ENCODE results near the gene WIPF2.
A peak's percentile ranks its signal among the peaks of the same experiment; 100 is the strongest.
"Not testable (repeated sequence)": the region's sequence is repeated elsewhere in the genome, so short reads cannot be mapped to it uniquely, and the experiment has no call there.

WIPF2 gene

DNA sequence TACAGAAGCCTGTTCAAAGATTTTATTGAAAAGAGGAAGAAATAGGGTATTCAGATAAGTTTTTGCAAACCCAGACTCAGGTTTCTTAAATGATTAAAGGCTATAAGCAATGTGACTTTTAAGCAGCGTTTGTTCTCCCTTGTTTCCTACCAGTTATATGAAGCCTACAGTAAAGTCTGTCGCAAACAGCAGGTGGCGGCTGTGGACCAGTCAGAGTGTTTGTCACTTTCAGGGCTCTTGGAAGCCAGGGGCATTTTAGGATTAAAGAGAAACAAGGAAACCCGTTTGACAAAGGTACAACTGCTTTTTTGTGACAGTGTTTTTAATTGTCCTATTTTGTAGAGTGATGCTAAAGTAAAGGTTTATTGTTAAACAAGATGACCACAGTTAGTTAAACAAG, 82.2 kb downstream of the WIPF2 start:
- no peak overlapping the region for H3K4me3 ChIP-seq (ENCODE audit: low read depth, low read length)
- TF ChIP-seq, protein P1, sequence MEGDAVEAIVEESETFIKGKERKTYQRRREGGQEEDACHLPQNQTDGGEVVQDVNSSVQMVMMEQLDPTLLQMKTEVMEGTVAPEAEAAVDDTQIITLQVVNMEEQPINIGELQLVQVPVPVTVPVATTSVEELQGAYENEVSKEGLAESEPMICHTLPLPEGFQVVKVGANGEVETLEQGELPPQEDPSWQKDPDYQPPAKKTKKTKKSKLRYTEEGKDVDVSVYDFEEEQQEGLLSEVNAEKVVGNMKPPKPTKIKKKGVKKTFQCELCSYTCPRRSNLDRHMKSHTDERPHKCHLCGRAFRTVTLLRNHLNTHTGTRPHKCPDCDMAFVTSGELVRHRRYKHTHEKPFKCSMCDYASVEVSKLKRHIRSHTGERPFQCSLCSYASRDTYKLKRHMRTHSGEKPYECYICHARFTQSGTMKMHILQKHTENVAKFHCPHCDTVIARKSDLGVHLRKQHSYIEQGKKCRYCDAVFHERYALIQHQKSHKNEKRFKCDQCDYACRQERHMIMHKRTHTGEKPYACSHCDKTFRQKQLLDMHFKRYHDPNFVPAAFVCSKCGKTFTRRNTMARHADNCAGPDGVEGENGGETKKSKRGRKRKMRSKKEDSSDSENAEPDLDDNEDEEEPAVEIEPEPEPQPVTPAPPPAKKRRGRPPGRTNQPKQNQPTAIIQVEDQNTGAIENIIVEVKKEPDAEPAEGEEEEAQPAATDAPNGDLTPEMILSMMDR (IDR thresholded peaks at IDR 0.05; ENCODE audit: low read depth, low read length) = no peak
- TF ChIP-seq POLR2A (IDR thresholded peaks at IDR 0.05; ENCODE audit: extremely low read depth, insufficient read length) (no peak), MYC (IDR thresholded peaks at IDR 0.05; ENCODE audit: low read depth, low read length) (no peak)
- TF ChIP-seq, protein P2, sequence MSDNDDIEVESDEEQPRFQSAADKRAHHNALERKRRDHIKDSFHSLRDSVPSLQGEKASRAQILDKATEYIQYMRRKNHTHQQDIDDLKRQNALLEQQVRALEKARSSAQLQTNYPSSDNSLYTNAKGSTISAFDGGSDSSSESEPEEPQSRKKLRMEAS (IDR thresholded peaks at IDR 0.05; ENCODE audit: low read depth, low read length) = no peak
- DNase-seq (ENCODE audit: low read depth) = peak; percentile 45

DNA sequence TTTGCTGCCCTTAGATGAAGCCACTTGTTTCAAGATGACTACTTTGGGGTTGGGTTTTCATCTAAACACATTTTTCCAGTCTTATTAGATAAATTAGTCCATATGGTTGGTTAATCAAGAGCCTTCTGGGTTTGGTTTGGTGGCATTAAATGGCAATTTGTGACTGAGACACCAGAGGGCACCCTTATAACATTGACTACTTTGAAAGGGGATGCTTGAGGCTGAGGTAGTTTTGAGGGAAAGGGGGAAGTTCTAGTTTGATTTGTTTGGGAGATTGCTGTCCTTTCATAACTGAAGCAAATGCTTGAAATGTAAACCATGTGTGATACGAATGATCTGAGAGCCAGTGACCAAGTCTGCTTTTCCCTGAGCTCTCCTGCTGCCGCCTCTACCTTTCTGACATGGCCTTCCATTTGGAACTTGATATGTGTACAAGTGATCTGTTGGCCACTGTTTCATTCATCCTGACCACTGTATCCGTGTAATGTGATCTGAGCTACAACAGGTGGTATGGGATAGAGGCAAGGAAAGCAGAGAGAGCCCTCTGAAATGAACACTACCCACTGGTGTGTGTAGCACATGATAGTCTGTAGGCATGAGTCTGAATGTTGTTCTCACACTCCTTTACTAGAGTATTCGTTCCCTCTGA, 84.0 kb downstream of the WIPF2 start:
- DNase-seq (ENCODE audit: low read depth) = peak; percentile 80
- no peak overlapping the region for H3K4me3 ChIP-seq (ENCODE audit: low read depth, low read length)
- TF ChIP-seq, protein P1 (IDR thresholded peaks at IDR 0.05; ENCODE audit: low read depth, low read length) = peak; percentile 57
- TF ChIP-seq, protein P2 (IDR thresholded peaks at IDR 0.05; ENCODE audit: low read depth, low read length) = no peak

DNA sequence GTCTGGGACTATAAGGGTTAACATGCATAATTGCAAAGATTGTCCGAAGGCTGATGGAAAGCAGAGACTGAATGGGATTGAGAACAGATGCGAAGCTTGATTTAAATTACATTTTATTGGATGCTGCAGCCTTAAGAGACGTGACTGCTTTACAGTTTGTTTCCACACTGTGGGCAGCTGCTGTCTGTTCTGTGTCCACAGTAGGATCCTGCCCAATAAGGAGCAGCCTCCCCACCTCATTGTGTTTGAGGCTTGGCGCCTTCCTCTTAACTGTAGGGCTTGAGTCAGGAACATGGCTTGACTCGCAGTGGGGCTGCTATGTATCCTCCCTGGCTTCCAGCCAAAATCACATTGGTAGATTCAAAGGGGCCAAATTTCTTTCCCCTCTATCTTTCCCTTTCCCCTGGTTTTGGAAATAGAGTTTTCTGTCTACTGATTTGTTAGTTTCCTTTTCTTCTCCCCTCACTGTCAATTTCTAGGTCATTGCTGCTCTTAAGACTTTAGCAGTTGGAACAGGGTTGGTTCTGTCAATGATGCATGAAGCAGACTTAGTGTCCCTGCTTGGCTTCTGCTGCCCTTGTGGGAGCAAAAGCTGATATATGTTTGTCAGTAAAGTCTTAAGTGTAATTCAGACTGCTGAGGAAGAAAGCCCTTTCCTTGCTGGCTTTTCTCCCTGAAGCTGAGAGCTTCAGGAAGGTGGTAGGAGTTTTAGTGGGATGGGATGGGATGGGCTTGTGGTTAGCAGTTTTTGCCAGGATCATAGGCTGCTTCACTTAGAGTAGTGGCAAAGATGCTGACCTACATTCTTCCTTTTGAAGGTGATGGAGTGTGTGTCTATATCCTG, 84.8 kb downstream of the WIPF2 start:
- no peak for DNase-seq (ENCODE audit: low read depth)
- H3K4me3 ChIP-seq (ENCODE audit: low read depth, low read length) = no peak overlapping the region
- TF ChIP-seq, protein P1 (IDR thresholded peaks at IDR 0.05; ENCODE audit: low read depth, low read length) = no peak
- TF ChIP-seq, protein P2 (IDR thresholded peaks at IDR 0.05; ENCODE audit: low read depth, low read length) = no peak
- TF ChIP-seq POLR2A (IDR thresholded peaks at IDR 0.05; ENCODE audit: extremely low read depth, insufficient read length) = no peak
- TF ChIP-seq MYC (IDR thresholded peaks at IDR 0.05; ENCODE audit: low read depth, low read length) = no peak

DNA sequence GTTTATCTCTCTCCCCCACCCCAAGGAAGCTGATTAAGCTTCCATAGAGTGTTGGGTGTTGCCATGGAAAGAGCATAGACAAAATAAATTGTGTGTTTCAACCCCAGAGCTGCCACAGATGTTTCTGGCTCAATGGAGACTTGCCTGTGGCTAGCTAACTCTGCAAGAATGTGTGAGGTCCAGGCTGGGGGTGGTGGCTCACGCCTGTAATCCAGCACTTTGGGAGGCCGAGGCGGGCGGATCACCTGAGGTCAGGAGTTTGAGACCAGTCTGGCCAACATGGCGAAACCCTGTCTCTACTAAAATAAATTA, 85.4 kb downstream of the WIPF2 start:
- DNase-seq (ENCODE audit: low read depth); H3K4me3 ChIP-seq (ENCODE audit: low read depth, low read length): not testable (repeated sequence)

DNA sequence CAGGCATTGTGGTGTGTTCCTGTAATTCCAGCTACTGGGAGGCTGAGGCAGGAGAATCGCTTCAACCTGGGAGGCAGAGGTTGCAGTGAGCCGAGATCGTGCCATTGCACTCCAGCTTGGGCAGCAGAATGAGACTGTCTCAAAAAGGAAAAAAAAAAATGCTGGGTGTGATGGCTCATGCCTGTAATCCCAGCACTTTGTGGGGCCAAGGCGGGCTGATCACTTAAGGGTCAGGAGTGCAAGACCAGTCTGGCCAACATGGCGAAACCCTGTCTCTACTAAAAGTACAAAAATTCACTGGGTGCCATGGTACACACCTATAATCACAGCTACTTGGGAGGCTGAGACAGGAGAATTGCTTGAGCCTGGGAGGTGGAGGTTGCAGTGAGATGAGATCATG, 85.8 kb downstream of the WIPF2 start:
- DNase-seq (ENCODE audit: low read depth) = not testable (repeated sequence)

DNA sequence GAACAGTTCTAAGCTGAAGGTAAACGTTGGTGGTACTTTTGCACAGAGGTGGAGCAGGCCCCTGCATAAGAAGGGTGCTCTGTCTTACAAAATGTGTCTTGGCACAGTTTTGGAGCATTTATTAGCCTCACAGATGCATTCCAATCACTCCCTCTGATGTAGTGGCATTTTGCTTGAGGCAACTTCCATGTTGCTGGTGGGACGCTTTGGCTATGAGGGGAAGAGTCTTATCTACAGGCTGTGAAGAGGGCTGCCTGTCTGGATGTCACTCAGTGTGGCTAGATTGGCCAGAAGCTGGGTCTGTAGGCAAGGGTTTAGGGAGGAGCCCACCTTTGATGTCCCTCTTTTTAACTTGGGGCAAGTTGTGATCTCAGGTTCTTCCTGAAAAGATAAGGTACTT, 87.3 kb downstream of the WIPF2 start:
- H3K4me3 ChIP-seq (ENCODE audit: low read depth, low read length) = no peak overlapping the region
- TF ChIP-seq POLR2A (IDR thresholded peaks at IDR 0.05; ENCODE audit: extremely low read depth, insufficient read length) = no peak
- TF ChIP-seq, protein P2 (IDR thresholded peaks at IDR 0.05; ENCODE audit: low read depth, low read length) = no peak
- no peak for TF ChIP-seq MYC (IDR thresholded peaks at IDR 0.05; ENCODE audit: low read depth, low read length)
- TF ChIP-seq, protein P1 (IDR thresholded peaks at IDR 0.05; ENCODE audit: low read depth, low read length) = no peak
- no peak for DNase-seq (ENCODE audit: low read depth)

More for the DNA sequence above, 85.8 kb downstream of the WIPF2 start:
- not testable (repeated sequence) for H3K4me3 ChIP-seq (ENCODE audit: low read depth, low read length)

All from NB4 (cell line).